Ovary (tissue), 9 donors: ENCODE data around the gene LRRC43. TPM values are rescaled to one million over a fixed set of nuclear protein-coding genes. Genes with fewer than 3 reads are reported as not detected.

Experiments
- DNase-seq, 5 donors: peaks; one replicate each; pipeline ENCODE4 v3.0.0-alpha.2; 2019 to 2020
- H3K27ac ChIP-seq, 2 donors: fragments of 200-600 bp; one replicate each; pipeline versions ENCODE4 v1.5.1 to v1.8.0; 2019 to 2022
- H3K27me3 ChIP-seq: fragments of 200-600 bp; one replicate; pipeline ENCODE4 v1.8.0; 2022
- H3K36me3 ChIP-seq: fragments of 200-600 bp; sonication (generic); one replicate; pipeline ENCODE4 v1.5.1; 2019
- H3K4me1 ChIP-seq: one replicate; pipeline ENCODE4 v1.8.1; 2013; ENCODE audit warnings: mild to moderate bottlenecking, moderate library complexity; ENCODE audit not compliant: insufficient read depth
- H3K4me3 ChIP-seq: fragments of 200-600 bp; sonication (generic); one replicate; pipeline ENCODE4 v1.5.1; 2017
- H3K9me3 ChIP-seq, 2 donors: fragments of 200-600 bp in 1 of 2; sonication (generic) in 1 of 2; one replicate each; pipeline versions ENCODE4 v1.5.1 to v1.8.1; 2013 to 2019; ENCODE audit warnings: mild to moderate bottlenecking in 1 of 2, moderate library complexity in 1 of 2
- CTCF ChIP-seq, 3 donors: fragments of 450-650 bp in 2 of 3; fragments of 200-600 bp in 1 of 3; IDR thresholded peaks; one replicate each; pipeline versions ENCODE4 v1.5.1 to v1.8.0; 2016 to 2022; ENCODE audit warnings: antibody characterized with exemption in 3 of 3, mild to moderate bottlenecking in 1 of 3
- EP300 ChIP-seq: sonication (generic); formaldehyde crosslinking; IDR thresholded peaks from one replicate; pipeline ENCODE4 v1.6.1; 2017; ENCODE audit warnings: antibody characterized with exemption
- POLR2A ChIP-seq: fragments of 450-650 bp; IDR thresholded peaks from one replicate; pipeline ENCODE4 v1.6.1; 2017; ENCODE audit warnings: antibody characterized with exemption, mild to moderate bottlenecking, moderate library complexity
- WGBS, 3 donors: extraction: QIAGEN DNeasy Blood & Tissue Kit in 1 of 3; methylation state at CpG; one replicate each; pipeline versions ENCODE4 v1.1.5 to v1.1.7; 2013 to 2017; 5-methylcytosine and 5-hydroxymethylcytosine counted together
- intact Hi-C, 4 donors: fragments of 100-400 bp; cut with DNase I; formaldehyde crosslinking; loops; one replicate each; pipeline versions ENCODE4 v1.11.0 to v1.15.1; 2022 to 2023
- polyA plus RNA-seq, 2 donors: library from polyadenylated mRNA; stranded (reverse); fragments of 200-250 nt in 1 of 2; fragments of 350-450 nt in 1 of 2; fragmentation: Illumina TruSeq in 1 of 2; extraction: RNeasy Lipid Tissue Mini Kit (QIAGEN cat#74804) in 1 of 2; gene quantifications; one replicate each; pipeline ENCODE4 v1.2.3, GENCODE V29; 2013 to 2014
- total RNA-seq, 7 donors: library from RNA; depleted of rRNA in 2 of 7; stranded (reverse); fragments of >200 nt in 2 of 7; fragmentation: NEBNext Ultra II Directional in 3 of 7; extraction: Animal tissue kit (Norgen Biotek cat#: 25700) in 3 of 7; gene quantifications; one replicate each; pipeline versions ENCODE4 v1.1.0 to v1.2.4, GENCODE V29; 2016 to 2023
- donor health status: DM: no; HTN: no; CAD: no; lungs with moderate emphysema.
- donor health status: DM: no; HTN: no; CAD: no.
- donor health status: Bipolar disorder and iron deficiency.
- donor health status: DM: yes; HTN: yes; CAD: no.
- donor health status: DM: no; HTN: no; CAD: no.
- donor health status: DM: yes; HTN: yes; CAD: no.

Gene LRRC43
- total and polyA plus RNA-seq, 9 donors: 0.47 to 12.9 (median 1.1) TPM; not detected in 1

DNA sequence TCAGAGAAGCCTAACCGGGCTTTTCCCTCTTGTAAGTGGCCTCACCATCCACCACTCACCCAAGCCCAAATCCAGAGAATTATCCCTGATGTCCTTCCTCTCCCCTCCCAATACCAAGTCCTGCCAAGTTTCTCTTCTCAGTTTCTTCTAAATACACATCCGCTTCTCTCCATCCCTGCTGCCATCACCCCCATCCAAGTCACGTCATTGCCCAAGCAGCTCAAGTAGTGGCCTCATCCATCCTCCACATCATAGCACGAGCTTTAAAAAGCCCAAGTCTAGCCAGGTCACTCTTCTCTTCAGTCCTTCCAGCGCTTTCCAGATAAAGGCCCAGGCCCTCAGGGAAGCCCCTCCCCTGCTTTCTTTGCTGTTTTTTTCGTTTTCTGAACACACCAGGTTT lies 34.3 kb upstream of the LRRC43 start:
- Histone ChIP-seq H3K36me3 (no peaks in the 10 kb centered on the region), H3K27me3 (no peaks in the 10 kb centered on the region), H3K9me3 (no peaks in the 10 kb centered on the region), H3K4me1 (no peaks in the 10 kb centered on the region), H3K27ac (no peak overlapping the region), H3K4me3 (no peak overlapping the region)
- TF ChIP-seq CTCF (IDR thresholded peaks at IDR 0.05) (no peak), EP300 (no peak), POLR2A (no peak)
- intact Hi-C loops: no loop called here
- DNase-seq: no peak
- 22 to 34% (median 23%) methylated on average over 6 of the region's 6 CpGs for WGBS, 3 donors

DNA sequence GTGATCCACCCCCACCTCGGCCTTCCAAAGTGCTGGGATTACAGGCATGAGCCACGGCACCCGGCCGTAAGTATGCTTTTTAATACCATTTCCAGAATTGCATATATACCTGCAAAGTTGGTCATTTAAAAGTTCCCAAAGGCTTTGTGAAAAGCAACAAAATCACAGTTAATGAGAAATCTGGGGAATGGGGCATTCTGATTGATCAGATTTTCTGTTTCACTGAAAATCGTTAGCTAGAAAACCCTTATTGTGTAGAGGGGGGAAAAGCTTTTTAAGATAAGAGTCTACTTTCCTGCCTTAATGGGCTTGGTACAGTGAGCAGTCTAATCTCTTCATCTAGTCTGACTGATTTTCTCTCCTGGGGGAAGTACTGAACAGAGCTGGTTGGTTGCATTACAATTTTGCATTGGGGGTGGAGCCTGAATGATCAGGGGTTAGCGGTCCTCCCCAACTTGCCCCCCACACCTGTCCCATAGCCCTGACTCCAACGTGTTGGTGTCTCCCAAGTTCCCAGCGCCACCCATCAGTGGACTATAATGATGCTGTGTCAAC lies 32.7 kb upstream of the LRRC43 start:
- no peaks in the 10 kb centered on the region for H3K9me3 ChIP-seq
- no peak for DNase-seq
- no peak overlapping the region for H3K4me3 ChIP-seq
- TF ChIP-seq EP300: no peak
- H3K36me3 ChIP-seq: no peaks in the 10 kb centered on the region
- WGBS, 3 donors: 66 to 73% (median 66%) methylated on average over 8 of the region's 8 CpGs
- intact Hi-C loops: no loop called here
- H3K27me3 ChIP-seq: no peaks in the 10 kb centered on the region
- no peak overlapping the region for H3K27ac ChIP-seq
- no peaks in the 10 kb centered on the region for H3K4me1 ChIP-seq

DNA sequence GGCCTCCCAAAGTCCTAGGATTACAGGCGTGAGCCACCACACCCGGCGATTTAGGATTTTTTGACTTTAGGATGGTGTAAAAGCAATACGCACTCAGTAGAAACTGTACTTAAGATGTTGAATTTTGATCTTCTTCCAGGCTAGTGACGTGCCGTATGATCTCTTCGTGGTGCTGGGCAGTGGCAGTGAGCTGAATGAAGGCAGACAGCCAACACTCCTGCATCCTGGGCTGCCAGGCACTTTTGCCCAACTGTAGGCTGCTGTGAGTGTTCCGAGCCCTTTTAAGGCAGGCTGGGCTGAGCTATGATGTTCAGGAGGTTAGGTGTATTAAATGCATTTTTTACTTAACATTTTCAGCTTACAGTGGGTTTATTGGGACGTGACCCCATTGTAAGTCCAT lies 30.2 kb upstream of the LRRC43 start:
- TF ChIP-seq CTCF (IDR thresholded peaks at IDR 0.05): no peak
- TF ChIP-seq EP300: no peak
- TF ChIP-seq POLR2A: no peak
- no peak overlapping the region for H3K4me3 ChIP-seq
- 88 to 91% (median 88%) methylated on average over 9 of the region's 9 CpGs for WGBS, 3 donors
- H3K27ac ChIP-seq: no peak overlapping the region
- no peaks in the 10 kb centered on the region for H3K9me3 ChIP-seq
- H3K36me3 ChIP-seq: no peaks in the 10 kb centered on the region
- intact Hi-C loops: no loop called here
- H3K4me1 ChIP-seq: no peaks in the 10 kb centered on the region
- no peak for DNase-seq
- H3K27me3 ChIP-seq: no peaks in the 10 kb centered on the region

- DNase-seq: no peak
- TF ChIP-seq POLR2A (no peak), CTCF (IDR thresholded peaks at IDR 0.05) (no peak), EP300 (no peak)
- intact Hi-C loops: no loop called here
- Histone ChIP-seq H3K4me1 (no peaks in the 10 kb centered on the region), H3K36me3 (no peaks in the 10 kb centered on the region), H3K4me3 (no peak overlapping the region), H3K27me3 (no peaks in the 10 kb centered on the region), H3K27ac (no peak overlapping the region), H3K9me3 (no peaks in the 10 kb centered on the region)
- 88 to 89% (median 89%) methylated on average over 10 of the region's 10 CpGs for WGBS, 3 donors
These were observed 27.2 kb upstream of the LRRC43 start for GRCh38 chr12:122155705-122156104.

DNA sequence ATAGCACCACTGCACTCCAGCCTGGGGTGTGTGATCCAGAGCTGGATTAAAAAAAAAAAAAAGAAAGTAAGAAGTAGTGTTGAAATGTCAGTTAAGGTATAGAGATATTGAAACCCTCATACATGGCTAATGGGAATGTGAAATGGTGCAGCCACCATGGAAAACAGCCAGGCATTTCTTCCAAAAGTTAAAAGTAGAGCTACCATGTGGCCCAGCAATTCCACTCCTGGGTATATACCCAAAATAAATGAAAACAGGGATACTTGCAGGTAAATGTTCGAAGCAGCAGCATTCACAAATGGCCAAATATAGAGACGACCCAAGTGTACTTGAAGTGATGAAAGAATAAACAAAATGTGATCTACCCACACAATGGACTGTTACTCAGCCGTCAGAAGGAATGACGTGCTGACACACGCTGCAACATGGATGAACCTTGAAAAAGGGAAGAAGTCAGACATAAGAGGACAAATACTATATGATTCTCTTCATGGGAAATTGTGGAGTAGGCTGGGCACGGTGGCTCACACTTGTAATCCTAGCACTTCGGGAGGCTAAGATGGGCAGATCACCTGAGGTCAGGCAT lies 24.1 kb upstream of the LRRC43 start:
- intact Hi-C loops: no loop called here
- Histone ChIP-seq H3K36me3 (no peaks in the 10 kb centered on the region), H3K27me3 (no peaks in the 10 kb centered on the region), H3K4me1 (no peaks in the 10 kb centered on the region), H3K27ac (no peak overlapping the region), H3K4me3 (no peak overlapping the region), H3K9me3 (no peaks in the 10 kb centered on the region)
- WGBS, 3 donors: 91% methylated on average over 7 of the region's 7 CpGs
- no peak for DNase-seq
- TF ChIP-seq CTCF (IDR thresholded peaks at IDR 0.05) (no peak), EP300 (no peak), POLR2A (no peak)
